GM18498 (cell line): ENCODE measurements around the gene NDUFV1.
A peak's percentile ranks its signal among the peaks of the same experiment; 100 is the strongest.

Experiments used
- ATAC-seq: cut with Tn5 transposase; IDR thresholded peaks from one replicate; pipeline ENCODE4 v1.9.1; 2021; ENCODE audit warnings: mild to moderate bottlenecking, moderate library complexity; ENCODE audit not compliant: unreplicated experiment

The NDUFV1 gene

DNA sequence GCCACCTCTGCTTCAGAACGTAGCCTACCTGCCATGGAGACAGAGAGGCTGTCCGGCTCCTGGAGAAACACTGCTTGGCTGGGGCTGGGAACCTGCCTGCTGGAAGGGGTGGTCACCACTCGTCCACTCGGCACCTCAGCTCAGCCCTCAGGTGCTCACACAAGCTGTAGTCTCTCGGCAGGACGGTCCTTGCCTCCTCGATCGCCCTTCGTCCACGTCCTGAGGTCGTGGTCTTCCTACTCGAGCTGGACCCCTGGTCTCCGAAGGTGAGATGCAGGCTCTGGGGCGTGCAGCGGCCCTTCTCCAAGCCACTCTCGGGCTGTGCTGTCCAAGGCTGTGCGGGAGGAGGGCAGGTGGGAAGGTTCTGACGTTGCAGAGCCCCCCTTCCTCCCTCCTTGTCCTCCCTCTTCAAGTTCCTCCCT lies 32.7 kb downstream of the NDUFV1 start, which contains the start of gene TBX10:
Gene TBX10, minus strand, starts transcription at position 326 of the 422 bp plus-strand sequence. Its CDS starts 291 bp downstream, at position 35.
- ATAC-seq, result no peak

DNA sequence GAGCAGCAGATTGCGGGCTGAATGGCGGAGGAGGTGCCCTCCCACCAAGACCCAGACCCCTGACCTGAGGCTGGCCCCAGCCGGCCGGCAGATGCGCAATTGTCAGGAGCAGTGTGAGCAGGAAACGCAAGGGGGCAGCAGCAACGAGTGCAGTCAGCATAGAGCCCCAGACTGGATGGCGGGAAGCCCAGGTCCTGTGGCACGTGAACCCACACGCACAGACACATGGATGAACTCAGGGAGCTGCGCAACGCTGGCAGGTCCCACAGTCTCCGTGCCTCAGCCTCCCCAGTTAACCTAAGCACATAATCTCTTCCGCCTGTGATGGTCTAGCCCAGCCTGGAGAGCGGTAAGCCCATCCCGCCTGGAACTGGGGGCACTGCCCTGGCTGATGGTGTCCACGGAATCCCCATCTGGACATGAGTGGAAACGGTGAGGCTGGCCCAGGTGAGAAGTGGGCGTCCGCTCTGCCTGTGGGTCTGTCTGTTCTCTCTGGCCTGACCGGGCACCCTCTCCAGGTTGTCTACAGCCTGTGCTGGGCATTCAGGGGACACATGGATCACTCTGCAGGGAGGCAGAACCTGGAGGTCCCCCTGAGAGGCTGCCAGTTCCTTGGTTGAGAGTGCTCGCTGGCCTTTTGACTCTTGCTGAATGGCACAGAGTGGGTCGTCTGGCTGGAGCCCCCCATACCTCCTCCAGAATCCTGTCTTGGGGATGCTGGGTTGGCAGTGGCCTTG lies 33.5 kb downstream of the NDUFV1 start:
- no peak for ATAC-seq

DNA sequence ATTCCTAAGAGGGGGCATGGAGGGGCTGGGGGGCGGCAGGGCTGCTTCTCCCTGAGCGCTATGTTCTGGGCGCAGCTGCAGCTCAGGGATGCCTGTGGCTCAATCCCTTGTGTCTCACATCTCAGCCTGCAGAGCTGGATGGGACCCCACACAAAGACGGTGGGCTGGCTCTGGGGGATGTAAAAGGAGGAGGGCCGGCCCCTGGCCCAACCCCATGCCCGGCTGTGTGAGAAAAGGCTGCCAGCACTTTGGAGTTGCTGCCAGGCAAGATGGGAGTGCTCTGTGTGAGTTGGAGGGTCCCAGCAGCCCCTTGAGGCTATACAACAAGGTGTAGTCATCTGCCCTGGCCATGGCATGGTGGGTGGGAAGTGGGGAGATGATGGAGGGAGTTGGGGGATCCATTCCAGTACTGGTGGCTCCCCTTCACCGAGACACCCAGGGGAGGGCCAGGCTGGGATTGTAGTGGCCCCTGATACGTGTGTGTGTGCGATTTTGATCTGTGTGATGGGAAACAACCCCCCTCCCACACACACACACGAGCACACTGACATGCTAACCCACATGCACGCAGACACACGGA lies 34.1 kb downstream of the NDUFV1 start:
- no peak for ATAC-seq

DNA sequence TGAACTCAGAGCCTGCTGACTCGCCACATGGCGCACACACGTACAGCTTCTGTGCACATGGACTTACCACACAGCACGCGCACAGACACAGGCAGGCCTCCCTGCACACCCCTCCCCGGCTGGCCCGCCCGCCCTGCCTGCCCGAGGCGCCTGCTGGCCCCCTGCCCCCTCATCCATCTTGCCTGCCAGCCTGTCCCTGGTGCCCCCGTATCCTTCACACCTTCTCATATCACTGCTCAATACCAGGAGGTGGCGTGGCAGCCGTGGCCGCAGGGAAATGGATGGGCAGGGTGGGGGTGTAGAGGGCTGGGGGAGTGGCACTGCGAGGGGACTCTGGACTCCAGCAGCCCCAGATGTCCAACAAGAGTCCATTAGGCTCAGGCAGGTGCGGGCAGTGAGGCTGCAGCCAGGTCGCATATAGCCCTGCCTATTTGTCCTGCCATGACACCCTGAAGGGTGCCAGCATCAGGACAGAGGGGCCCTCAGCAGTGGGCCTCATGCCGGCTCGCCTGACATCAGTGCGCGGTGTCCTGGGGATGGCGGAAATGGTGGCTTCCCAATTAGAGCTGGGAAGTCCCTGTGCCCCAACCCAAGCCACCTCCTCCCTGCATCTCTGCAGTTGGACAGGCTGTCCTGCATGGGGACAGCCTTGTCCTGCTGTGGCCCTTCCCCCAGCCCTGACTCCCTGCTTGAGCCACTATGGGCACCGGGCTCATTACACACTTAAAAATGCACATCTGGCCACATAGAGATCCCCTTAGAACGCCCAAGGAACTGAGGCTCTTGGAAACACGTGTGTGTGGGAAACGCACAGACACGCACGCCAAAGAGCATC lies 34.8 kb downstream of the NDUFV1 start:
- no peak for ATAC-seq

DNA sequence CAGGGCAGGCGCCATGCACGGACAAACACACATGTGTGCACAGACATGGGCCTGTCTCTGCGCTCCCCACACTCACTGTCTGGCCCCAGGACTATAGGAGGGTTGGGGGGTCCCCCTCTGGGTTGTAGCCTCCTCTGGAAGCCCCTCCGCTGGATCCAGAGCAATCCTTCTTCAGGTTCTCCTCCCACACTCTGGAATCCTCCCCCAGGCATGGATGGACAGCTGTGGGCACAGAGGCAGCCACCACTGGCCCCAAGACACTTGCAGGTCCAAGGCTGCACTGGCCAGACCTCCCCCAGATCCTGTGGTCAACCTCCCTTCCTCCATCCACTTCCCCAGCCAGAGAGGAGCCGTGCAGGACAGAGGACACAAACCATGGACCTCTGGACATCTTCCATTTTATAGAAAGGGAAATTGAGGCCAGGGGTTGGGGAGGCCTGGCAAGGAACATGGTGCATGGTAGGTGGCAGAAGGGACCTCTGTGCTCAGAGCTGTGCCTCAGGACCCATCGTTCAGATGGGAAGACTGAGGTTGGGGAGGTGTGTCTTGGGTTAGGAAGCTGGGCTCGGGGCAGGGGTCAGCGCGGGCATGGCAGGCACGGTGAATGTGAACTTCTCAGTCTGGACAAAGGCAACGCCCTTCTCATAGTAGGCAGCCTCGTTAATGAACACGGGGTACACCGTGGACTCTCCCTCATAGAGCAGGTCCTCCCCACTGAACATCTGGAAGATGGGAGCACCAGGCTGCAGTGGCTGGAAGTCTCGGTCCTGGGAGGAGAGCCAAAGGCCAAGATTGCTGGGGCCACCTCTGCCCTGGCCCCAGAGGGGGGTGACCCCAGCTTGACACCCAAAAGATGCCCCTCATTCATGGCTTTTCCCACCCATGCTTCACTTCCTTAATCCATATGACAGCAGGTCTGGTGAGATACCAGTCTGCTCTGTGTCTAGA lies 35.7 kb downstream of the NDUFV1 start:
- no peak for ATAC-seq

DNA sequence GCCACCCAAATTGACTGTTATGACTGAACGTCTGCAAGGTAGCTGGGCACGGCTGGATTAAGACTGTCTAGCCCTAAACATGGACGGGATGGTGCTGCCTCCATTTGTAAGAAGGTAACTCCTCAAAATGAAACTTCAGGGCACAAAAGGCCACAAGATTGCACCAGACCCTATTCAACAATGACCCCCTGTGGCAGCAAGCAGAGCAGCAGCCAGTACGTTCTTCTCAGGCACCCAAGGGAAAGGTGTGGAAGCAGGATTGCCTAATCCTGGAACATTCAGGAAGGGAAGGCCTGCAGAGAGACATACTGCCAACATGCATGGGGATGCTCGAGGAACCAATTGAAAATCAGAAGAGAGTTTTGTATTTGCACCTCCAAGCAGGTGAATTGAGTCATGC lies 37.3 kb downstream of the NDUFV1 start:
- ATAC-seq, result no peak

DNA sequence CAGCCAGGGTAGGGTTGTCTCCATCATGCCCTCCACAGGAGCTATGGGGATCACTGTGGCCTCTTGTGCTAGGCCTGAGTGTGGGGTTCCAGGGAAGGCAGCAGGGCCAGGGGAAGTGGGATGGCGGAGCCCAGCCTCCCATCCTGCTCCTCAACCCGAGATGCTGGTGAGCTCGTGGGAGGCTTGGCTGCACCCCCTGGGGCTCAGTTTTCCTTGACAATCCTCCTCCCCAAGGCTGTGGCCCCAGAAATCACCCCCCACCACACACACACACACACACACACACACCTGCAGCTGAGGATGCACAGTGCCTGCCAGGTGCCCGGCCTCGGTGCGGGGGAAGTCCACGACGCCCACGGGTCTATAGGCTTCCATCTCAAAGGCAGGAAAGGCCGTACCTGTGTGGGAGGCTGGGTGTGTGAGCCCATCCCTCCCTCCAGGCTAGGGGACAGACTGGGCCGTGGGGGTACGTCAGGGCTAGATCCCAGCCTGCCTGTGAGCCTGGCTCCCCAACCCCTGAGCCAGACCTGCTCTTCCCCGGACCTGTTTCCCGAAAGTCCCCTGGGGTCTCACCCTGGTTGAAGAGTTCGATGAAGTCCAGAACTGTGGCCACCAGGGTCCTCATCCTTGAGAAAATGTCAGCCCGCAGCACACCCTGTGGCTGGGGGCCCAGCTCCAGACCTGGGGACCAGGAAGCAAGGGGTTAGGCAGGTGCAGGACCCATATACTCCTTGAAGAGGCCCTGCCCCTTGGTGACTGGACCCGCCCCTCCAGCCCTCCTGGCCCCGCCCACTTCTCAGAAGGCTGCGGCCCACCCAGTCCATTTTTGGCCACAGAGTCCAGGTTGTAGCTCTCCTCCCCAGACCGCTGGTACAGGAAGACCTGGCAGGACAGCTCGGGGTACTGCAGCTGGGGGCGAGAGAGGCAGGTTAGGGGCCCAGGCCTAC lies 38.0 kb downstream of the NDUFV1 start:
- no peak for ATAC-seq

DNA sequence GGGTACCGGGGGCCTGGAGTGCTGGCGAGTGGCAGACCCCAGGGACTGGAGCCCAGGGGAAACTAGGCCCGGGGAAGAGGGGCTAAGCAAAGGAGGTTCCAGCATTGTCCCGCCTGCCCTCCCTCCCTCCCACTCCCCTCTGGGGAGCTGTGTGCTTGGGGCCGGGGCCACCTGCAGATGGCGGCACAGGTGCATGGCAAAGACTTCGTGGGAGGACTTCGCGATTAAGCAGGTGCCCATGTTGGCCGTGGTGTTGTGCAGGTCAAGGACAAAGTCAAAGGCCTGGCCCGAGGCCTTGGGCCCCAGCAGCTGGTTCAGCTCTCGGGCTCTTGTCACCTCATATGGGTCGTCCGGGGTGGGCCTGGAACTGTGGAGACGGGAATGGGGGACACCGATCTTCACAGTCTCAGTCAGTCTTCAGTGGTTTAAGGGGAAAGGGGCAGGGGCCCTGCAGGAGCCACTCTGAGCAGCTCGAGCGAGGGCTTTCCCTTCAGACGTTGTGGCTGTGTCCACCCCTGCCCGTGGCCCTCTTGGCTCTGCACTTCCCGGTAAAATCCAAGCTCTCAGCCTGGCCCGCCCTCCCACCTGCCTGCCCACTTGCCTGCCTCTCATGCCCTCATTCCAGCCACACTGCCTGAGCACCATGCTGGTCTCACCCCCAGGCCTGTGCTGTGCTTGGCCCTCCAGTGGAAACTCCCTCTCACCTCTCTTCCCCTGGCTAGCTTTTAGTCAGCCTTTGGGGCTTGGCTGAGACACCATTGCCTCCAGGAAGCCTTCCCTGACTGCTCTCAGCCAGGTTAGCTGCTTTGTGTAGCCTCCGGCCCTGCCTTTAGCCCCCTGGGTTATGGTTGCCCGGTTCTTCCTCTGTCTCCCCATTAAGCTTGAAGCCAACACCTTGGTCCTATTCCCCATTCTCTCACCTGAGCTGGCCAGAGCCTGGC lies 39.1 kb downstream of the NDUFV1 start:
- no peak for ATAC-seq

DNA sequence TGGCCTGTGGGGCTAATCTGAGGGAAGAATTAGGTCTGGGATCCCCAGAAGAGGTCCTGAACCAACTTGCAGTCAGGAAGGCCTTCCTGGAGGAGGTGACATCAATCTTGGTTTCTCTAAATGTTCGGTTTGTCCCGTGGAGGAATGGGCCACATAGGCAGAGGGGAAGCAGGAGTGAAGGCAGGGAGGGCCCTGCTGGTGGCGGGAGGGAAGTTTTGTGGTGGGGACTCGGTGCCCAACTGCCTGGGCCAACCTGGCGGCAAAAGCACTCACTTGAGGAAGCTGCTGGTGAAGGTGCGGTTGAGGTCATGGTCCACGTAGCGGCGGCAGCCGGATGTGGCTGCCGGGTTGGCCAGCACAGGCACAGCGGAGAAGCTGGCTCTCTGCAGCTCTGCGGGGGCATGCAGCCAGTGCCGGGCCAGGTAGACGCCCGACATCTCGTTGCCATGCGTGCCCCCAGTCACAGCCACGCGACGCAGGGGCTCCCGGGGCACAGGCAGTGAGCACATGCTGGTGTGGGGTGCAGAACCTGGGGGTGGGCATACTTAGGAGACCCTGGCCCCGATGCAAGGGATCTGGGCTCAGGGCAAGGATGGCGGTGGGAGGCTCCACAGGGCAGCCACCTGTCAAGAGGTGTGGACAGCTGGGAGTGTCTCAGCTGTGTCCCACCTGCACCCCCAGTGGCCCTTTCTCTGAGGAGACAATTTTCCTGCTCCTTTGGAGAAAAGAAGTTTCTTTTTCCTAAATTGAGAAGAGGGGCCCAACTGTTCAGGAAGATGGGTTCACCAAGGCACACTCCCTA lies 40.0 kb downstream of the NDUFV1 start:
- no peak for ATAC-seq

DNA sequence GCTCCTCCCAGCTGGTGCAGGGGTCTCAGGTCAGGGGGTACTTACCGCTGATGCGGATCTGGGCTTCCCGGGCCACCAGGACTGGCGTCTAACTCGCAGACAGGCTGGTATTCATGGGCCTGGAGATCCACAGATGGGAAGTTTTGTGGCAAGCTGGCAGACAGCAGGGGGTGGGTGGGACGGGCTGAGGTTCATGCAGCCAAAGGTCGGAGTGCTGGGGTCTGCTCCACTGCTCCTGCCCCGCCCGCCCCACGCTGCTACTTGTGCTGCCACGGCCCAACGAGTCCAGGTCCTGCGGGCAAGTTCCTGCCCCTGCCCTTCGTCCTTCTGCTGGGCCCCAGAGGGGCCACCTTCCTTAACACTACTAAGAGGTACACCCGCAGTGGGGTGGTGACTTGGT lies 40.7 kb downstream of the NDUFV1 start:
- ATAC-seq, result no peak

DNA sequence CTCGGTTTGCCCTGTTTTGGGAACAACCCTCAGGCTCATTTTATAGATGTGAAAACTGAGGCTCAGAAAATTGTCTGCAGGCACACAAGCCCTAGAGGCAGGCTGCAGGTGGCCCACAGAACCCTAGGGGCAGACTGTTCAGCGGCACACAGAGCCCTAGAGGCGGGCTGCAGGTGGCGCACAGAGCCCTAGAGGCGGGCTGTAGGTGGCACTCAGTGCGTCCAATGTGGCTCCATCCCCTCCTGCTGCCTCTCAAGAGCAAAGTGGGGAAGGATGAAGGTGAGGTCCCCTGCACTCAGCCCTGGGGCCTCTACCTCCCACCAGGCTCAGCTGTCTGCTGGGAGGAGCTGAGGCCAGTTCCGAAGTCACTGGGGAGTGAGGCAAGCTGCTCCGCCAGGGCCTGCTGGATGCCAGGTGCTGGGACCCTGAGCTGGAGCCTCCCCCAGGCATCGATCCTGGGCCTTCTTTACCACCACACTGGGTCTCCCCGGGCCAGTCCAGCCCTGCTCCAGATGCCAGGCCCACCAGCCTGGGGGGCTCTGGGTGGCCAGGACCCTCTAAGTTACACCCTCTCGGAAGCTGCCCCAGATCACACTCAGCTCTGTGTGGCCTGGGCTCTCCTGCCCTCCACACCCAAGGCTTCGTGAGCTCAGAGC lies 41.5 kb downstream of the NDUFV1 start:
- peak; percentile 54 for ATAC-seq

DNA sequence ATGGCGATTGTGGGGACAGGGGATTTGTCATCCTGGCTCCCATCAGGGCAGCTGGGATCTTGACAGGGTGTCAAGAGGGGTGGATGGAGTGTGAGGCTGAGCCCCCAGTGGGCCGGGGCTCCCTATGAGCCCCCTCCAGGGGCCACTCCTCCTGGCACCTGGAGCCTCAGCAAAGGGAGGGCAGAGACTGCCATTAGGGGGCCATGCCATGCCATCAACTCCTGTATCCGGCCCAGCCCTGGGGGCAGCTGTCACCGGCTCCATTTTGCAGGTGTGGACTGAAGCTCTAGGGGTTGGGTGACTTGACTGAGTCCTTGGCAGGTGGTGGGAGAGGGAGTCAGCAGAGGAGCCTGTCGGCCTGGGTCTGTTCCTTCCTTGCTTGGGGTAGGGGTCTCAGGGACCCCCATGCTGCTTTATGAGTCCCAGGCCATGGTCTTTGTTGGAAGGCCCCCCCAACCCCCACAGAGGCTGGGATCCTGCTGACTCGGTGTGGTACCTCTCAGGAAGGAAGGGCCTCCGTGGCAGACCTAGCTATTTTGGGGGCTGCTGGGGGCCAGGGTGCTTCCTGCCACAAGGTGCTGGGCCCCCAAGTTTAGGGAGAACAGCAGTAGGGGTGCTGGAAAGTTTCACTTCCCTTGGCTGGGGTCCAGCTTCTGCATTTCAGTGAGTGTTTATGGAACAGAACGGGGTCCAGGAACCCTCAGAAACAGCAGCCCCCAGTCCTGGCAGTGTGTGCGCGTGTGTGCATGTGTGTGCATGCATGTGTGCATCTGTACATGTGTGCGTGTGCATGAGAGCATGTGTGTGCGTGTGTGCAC lies 42.3 kb downstream of the NDUFV1 start:
- ATAC-seq, result no peak

DNA sequence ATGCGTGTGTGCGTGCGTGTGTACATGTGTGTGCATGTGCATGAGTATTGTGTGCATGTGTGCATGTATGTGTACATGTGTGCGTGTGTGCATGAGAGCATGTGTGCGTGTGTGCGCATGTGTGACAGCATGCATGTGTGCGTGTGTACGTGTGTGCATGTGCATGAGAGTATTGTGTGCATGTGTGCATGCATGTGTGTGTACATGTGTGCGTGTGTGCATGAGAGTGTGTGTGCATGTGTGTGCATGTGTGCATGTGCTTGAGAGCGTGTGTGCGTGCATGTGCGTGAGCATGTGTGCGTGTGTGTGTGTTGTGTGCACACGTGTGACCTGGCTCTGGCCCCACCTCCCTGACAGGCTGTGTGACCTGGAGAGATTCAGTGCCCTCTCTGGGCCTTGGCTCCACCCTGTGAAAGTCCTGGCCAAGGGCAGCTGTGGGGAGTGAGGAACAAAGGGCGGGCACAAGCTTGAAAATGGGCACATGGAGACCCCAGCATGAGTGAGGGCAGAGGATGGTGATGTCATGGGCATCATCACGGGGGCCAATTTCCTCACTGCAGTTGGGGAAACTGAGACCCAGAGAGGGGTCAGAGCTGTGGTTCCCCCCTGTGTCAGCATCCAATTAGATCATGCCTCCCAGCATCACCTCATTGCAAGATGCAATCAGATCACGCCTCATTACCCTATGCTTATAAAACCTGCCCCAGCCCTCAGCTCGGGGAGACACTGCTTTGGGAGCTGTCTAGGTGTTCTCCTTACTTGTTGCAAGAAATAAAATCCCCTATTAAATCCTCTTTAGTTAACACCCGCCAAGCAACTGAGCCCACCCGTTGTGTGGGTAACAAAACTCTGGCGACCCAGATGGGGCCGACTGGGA lies 43.1 kb downstream of the NDUFV1 start:
- no peak for ATAC-seq

DNA sequence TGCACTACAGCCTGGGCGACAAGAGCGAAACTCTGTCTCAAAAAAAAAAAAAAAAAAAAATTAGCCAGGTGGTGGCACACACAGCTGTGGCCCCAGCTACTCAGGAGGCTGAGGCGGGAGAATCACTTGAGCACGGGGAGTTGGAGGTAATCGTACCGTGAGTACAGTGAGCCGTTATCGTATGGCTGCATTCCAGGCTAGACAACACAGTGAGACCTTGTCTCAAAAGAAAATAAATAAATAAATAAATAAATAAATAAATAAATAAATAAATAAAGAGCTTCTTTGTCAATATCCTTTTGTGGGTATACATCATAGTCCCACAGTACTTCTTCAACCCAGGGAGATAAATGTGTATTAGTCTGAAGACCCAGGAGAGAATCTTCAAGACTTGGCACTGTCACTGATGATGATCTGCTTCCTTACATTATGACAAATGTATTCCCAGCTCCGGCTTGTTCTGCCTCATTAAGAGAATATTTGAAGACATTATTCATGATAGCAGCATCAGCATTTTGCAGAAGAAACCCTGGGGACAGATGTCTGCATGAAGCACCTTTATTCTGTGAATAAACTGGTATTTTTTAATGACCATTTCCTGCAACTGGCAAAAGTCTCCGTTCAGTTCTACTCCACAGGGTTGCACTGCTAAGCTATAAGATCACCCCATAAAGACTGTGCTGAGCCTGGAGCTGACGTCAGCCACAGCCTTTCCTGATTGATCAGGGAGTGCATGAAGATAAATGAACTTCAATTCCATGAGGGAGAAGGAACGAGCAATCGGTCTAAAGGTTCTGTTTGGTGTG lies 45.4 kb downstream of the NDUFV1 start:
- no peak for ATAC-seq
